SK-N-MC (cell line): Measurements from ENCODE around the gene FLRT3.

Experiments
- EZH2 ChIP-seq: fragments of 200-600 bp; sonication (generic); IDR thresholded peaks from one replicate; pipeline ENCODE4 v1.6.1; 2017; ENCODE audit warnings: antibody characterized with exemption
- POLR2AphosphoS5 ChIP-seq: IDR thresholded peaks from 2 replicates; pipeline ENCODE4 v1.6.1; 2012; ENCODE audit warnings: mild to moderate bottlenecking, low read depth, low read length, borderline replicate concordance

- no peak for TF ChIP-seq EZH2
- TF ChIP-seq POLR2AphosphoS5: no peak
Measured at GRCh38 chr20:14333721-14334120, 3.7 kb downstream of the FLRT3 start.
